Measurements from ENCODE around the gene CX3CL1. TPM values are rescaled to one million over a fixed set of nuclear protein-coding genes. Genes with fewer than 3 reads are reported as not detected.

Gene CX3CL1
- total RNA-seq (2022; extraction: Qiagen RNA extraction), result 0.08 to 0.22 TPM (median 0.11 TPM) in 5 replicates

DNA sequence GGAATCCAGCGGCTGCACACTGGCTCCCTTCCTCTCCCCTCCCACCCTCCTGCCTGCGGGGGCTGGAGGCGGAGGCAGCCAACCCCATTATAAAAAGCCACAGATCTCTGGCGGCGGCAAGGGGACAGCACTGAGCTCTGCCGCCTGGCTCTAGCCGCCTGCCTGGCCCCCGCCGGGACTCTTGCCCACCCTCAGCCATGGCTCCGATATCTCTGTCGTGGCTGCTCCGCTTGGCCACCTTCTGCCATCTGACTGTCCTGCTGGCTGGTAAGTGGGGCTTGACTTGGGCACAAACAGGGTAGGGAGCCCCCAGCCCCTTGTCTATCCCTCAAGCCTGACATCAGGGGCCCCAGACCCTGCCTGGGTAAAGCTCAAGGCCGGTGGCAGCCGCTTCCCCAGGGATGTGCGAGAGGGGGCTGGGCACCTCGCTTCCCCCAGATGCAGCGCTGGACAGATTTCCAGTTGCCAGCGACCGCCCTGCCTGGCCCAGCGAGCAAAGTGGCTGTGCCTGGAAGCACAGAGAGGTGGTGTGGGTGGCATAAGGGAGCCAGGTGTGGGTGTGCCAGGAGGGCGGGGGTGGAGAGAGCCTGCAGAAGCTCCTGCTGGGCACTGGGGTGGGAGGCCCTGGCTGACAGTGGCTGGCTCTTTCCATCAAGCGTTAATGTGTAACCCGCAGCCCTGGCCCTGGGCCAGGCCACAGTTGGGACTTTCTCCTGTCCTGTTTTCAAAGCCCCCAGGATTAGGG lies at the start of gene CX3CL1:
Gene CX3CL1, plus strand, starts transcription at position 119 of the 745 bp plus-strand sequence. Its CDS starts 79 bp downstream, at position 198.

DNA sequence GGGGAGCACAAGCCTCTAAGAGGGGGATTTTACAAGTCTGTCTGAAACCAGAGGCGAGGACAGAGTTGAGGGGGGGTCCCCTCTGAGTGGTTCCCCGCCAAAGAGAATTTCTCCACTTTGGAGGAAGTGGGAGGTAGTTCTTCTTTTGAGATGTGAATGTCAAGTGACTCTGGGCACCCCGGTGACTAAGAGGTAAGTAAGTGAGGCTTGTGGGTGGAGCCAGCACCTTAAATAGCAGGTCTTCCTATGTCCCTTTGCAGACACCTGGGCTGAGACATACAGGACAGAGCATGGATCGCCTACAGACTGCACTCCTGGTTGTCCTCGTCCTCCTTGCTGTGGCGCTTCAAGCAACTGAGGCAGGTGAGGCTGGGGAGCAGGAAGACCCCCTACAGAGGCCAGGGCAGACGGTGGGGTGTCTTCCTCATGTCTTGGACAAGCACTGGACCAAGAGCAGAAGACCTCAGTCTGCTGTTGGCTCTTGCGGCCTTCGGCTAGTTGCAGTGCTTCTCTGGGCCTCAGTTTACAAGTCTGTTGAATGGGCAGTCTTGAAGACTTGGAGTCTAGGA lies 13.7 kb upstream of the CX3CL1 start, which contains the start of gene CCL22:
Gene CCL22, plus strand, starts transcription at position 257 of the 569 bp plus-strand sequence. Its CDS starts 34 bp downstream, at position 291.

DNA sequence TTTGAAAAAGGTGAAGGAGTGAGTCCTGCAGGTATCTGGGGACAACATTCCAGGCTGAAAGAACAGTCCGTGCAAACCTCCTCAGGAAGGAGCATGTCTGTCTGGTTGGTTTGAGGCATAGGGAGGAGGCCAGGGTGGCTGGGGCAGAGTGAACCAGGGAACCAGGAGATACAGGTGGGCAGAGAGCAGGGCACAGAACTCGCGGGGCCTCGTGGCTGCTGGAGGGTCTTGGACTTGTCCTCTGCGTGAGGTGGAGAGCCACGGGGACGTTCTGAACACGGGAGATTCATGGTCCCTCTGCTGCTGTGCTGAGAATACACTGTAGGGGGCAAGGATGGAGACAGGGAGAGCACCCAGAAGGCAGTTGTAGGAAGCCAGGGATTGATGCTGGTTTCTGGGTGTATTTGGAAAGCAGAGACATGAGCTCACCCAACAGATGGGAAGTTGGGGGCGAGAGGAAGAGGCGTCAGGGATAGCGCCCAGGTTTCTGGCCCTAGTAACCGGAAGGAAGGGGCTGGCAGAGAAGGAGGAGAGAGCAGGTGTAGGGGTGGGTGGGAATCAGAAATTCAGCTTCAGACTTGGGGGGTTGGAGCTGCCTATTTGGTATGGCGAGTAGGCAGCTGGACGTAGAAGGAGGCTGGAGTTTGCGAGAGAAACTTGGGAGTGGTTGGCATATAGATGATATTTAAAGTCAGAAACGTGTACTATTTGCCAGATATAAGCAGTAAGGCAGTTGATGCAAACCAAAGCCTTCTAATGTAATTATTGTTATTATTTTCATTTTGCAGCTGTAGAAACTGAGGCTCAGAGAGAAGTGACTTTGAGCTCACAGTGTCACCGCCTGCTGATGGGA lies 31.9 kb downstream of the CX3CL1 start, which contains the start of gene CCL17:
Gene CCL17, plus strand, starts transcription at position 803 of the 853 bp plus-strand sequence. CDS start 9,166 bp downstream, outside the sequence.

Other genes starting within 250 kb of the CX3CL1 start
- gene PSME3IP1, start 186.5 kb upstream of the CX3CL1 start, total RNA-seq (2022; extraction: Qiagen RNA extraction), result 83.1 to 117 TPM (median 90.8 TPM) in 5 replicates
- 31.1 to 52.7 TPM (median 36.9 TPM) in 5 replicates for gene RSPRY1, start 186.2 kb upstream of the CX3CL1 start, total RNA-seq (2022; extraction: Qiagen RNA extraction)
- 76.0 to 86.4 TPM (median 80.8 TPM) in 5 replicates for gene ARL2BP, start 127.2 kb upstream of the CX3CL1 start, total RNA-seq (2022; extraction: Qiagen RNA extraction)
- 0.97 to 1.7 TPM (median 1.6 TPM) in 5 replicates for gene PLLP, start 87.8 kb upstream of the CX3CL1 start, total RNA-seq (2022; extraction: Qiagen RNA extraction)
- 0.05 to 0.07 TPM in 2 of 5 replicates, not detected in the others for gene CCL22, start 13.7 kb upstream of the CX3CL1 start, total RNA-seq (2022; extraction: Qiagen RNA extraction)
- gene CCL17, start 32.3 kb downstream of the CX3CL1 start, total RNA-seq (2022; extraction: Qiagen RNA extraction), result not detected in 5 replicates
- 73.4 to 99.4 TPM (median 77.7 TPM) in 5 replicates for gene CIAPIN1, start 74.9 kb downstream of the CX3CL1 start, total RNA-seq (2022; extraction: Qiagen RNA extraction)
- gene COQ9, start 75.0 kb downstream of the CX3CL1 start, total RNA-seq (2022; extraction: Qiagen RNA extraction), result 43.7 to 49.3 TPM (median 48.8 TPM) in 5 replicates
- gene POLR2C, start 90.2 kb downstream of the CX3CL1 start, total RNA-seq (2022; extraction: Qiagen RNA extraction), result 106 to 183 TPM (median 107 TPM) in 5 replicates
- 28.2 to 41.6 TPM (median 35.7 TPM) in 5 replicates for gene DOK4, start 114.0 kb downstream of the CX3CL1 start, total RNA-seq (2022; extraction: Qiagen RNA extraction)
- 6.8 to 10.1 TPM (median 7.3 TPM) in 5 replicates for gene CCDC102A, start 164.1 kb downstream of the CX3CL1 start, total RNA-seq (2022; extraction: Qiagen RNA extraction)
- gene ADGRG5, start 170.2 kb downstream of the CX3CL1 start, total RNA-seq (2022; extraction: Qiagen RNA extraction), result 0.06 to 0.09 TPM (median 0.08 TPM) in 4 of 5 replicates, not detected in the other

Data from A549 treated with Hydrocortisone at 1 μM for 4 hours (cell line).